GM12874 (cell line): ENCODE data around the gene CHI3L2.

Experiments
- CTCF ChIP-seq: IDR thresholded peaks from 2 replicates; pipeline ENCODE4 v1.5.1; 2011; ENCODE audit warnings: low read depth, mild to moderate bottlenecking, control low read depth, low read length, moderate library complexity; ENCODE audit not compliant: insufficient read depth

Gene CHI3L2

GRCh38 chr1:111249960-111250359, 22.4 kb downstream of the CHI3L2 start:
- no peak for TF ChIP-seq CTCF

- no peak for TF ChIP-seq CTCF
These were observed 24.1 kb downstream of the CHI3L2 start for GRCh38 chr1:111251570-111251969.

DNA sequence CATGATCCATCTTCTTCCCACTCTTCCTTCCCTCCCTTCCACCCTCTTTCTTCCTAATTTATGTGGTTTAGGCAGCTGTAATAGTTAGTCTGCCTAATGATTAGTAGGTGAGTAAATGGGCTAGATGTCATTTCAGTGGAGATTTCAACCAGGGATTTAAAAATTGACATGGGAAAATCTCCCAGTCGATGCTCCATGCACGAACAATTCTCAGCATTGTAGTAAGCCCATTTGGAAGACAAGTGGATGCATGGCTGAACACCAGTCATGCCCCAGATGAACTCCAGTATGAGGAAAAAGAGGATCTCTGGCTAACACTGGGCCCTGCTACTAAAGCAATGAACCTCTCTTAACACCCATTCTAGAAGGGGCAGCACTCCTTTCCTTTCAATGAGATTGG, 25.3 kb downstream of the CHI3L2 start:
- no peak for TF ChIP-seq CTCF

DNA sequence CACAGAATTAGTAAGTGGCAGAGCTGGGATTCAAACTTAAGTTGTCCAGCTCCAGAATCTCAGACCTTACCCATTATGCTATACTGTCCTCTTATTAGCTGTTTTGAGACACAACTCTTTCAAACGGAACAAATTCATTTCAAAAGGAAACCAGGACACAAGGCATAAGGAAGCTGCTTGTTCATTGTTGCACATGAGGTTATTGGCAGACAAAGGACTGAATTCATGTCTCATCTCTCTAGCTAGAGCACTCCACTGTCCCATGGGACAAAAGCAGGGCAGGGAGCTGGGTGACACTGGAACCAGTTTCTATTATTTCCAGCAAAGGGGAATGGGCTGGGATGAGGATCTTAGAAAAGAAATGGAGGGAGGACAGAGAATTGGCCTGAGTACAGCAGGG, 26.4 kb downstream of the CHI3L2 start:
- no peak for TF ChIP-seq CTCF

DNA sequence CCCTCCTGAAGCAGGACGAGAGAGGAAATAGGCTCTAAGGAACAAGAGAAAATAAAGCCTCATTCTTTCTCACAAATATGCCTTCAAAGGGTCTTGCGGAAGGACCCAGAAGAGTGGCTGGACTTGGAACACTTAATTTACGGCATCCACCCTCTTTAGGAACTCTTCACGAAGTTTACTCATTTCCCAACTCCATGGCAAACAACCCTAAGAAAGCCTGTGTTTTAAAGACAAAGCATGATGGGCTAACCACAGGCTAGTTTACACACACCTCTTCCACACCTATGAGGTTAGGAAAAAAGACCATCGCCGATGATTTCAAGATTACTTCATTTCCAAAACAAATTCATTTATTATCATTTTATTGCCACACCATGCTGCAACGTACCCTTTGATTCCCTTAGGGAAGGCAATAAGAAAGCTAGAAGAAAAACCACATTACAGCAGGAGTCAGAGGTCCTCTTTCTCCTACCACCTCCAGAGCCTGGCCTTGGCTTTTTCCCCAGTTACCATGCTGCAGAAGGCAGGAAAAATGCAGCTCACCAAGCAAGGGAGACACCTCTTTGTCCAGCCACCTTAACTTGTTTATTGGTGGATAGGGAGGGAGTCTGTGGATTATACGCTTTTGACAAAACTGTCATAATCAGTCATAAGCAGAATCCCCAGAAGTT, 29.6 kb downstream of the CHI3L2 start:
- TF ChIP-seq CTCF = no peak

DNA sequence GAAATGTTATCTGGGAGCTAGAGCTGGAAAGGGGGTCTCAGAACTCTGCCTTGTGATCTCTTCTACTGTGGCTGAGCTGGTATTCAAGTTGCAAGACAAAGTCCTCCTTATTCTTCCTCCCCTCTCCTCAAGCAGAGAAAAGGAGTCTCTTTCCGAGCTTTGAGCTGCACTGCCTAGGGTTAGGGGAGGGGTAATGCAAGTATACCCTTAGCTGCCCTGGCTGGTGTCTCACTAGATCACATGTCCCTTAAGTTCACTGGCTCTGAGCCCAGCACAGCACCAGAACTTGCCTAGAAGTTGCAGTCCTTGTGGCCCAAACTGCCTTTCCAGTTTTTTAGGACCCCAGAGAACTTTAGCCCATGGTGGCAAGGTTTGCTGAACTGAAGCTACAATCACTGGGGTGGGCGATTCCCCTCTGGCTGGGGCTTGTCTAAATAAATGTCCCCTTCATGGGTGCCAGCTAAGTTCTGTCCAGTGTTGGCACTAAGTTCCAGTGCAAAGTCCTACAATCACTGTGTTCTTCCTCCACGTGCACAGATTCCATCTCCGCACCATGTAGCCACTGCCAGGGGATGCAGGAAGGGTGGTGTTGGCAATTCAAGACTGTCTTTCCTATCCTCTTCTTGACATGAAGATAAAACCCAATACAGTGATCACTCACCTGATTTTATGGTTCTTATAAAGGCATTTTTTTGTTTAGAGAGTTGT, 40.4 kb downstream of the CHI3L2 start:
- no peak for TF ChIP-seq CTCF

DNA sequence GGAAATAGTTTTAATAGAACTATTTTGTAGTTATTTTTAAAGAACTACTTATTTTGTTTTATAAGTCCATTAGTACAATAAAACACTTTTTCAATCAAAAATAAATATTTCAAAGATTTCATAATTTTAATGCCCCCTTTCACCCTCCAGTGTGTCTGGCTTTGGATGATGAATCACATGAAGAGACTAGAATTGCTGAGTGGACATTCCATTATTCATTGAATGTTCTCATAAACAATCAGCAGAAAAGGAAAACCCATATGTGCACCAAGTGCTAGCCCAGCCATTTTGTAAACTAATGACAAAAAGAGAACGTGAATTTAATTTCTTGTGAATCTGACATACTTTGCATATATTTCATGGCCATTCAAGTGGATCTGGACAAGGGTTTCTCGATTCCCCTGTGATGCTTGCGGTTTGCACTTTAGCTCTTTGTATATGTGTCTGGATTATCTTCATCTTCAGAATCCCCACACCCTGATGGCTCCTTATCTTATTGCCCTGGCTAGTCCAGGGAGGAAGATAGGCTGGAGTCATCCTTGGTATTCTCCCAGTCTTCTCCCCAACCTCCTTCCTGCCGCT, 42.4 kb downstream of the CHI3L2 start:
- no peak for TF ChIP-seq CTCF
